ENCODE measurements around the gene FAM107B.

DNA sequence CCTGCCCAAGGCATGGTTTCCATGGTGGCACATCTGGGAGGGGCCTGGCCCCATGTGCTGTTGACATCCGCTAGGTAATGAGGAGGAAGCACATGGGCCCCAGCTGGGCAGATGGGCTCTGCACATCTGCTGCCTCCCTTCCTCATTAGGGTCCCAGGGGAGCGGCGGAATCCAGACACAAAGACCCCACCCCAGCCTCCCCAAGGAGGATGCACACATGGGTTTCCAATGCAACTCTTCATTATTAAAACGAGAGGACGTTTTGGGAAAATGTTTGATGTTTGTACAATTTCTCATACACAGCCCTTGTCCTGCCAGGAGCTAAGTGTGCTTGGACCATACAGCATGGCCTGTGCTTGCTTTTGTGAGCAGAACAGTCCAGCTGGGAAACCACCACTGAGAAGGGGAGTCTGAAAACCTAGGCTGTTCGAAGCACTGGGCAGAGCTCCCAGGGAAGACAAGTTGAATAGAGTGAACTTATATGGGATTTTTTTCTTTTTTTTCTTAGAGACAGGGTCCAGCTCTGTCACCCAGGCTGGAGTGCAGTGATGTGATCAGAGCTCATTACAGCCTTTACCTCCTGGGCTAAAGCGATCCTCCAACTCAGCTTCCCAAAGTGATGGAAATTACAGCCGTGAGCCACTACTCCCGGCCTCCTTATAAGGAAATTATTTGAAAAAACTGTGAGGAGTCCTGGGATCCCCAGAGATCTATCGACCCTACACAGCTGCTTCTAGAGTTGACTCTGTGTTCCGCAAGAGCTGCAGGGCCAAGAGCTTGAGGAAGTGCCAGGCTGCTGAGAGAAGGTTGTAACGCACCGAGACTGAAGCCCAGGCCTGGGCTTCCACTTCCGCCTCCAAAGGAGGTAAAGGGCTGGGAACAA, 23.4 kb downstream of the FAM107B start:
- TF ChIP-seq POLR2A (IDR thresholded peaks at IDR 0.05): no peak
- TF ChIP-seq, protein P1, sequence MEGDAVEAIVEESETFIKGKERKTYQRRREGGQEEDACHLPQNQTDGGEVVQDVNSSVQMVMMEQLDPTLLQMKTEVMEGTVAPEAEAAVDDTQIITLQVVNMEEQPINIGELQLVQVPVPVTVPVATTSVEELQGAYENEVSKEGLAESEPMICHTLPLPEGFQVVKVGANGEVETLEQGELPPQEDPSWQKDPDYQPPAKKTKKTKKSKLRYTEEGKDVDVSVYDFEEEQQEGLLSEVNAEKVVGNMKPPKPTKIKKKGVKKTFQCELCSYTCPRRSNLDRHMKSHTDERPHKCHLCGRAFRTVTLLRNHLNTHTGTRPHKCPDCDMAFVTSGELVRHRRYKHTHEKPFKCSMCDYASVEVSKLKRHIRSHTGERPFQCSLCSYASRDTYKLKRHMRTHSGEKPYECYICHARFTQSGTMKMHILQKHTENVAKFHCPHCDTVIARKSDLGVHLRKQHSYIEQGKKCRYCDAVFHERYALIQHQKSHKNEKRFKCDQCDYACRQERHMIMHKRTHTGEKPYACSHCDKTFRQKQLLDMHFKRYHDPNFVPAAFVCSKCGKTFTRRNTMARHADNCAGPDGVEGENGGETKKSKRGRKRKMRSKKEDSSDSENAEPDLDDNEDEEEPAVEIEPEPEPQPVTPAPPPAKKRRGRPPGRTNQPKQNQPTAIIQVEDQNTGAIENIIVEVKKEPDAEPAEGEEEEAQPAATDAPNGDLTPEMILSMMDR (IDR thresholded peaks at IDR 0.05): no peak
